ENCODE data around the gene ZNHIT1. TPM values are rescaled to one million over a fixed set of nuclear protein-coding genes. Genes with fewer than 3 reads are reported as not detected.

The ZNHIT1 gene
- 91.8 and 104 TPM in 2 replicates for total RNA-seq

DNA sequence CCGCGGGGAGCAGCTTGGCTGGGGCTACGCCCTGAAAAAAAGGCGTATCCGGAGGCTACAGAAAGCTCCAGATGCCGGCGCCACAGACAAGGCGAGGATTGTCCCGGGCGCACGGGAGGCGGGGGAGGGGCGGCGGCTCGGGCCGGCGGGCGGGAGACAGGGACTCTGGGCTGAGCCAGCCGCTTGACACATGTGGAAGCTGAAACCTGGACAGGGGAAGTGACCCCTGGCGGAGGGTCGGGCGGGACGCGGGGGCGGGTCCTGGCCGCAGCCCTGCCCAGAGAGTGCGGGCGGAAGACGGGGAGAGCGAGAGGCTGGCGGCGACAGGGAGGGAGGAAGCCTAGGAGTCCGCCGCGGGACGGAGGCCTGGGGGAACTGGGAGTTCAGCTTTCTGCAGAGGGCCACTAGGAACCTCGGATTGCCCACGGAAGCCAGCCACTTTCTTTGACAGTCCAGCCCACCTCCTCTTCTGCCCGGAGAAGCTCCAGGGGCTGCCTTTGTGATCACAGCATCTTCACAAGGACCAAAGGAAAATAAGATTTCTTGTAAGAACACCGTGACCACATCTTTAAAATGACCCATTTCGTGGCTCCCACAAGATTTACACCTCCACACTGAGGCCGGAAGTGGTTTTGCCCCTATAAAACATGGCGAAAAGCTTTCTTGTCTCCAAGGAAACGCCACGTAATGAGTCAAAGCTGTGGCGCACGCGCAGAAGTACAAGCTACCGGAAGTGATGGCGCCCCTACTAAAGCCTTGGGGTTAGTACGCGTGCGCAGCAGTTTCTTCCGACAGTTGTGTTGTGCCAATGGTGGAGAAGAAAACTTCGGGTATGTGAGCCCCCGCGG lies at the start of gene ZNHIT1, which contains the start of gene PLOD3:
Gene ZNHIT1, plus strand, starts transcription at position 778 of the 848 bp plus-strand sequence. Its CDS starts 31 bp downstream, at position 809.
Gene PLOD3, minus strand, starts transcription at position 194 of the 848 bp plus-strand sequence. CDS start 307 bp downstream, outside the sequence.

DNA sequence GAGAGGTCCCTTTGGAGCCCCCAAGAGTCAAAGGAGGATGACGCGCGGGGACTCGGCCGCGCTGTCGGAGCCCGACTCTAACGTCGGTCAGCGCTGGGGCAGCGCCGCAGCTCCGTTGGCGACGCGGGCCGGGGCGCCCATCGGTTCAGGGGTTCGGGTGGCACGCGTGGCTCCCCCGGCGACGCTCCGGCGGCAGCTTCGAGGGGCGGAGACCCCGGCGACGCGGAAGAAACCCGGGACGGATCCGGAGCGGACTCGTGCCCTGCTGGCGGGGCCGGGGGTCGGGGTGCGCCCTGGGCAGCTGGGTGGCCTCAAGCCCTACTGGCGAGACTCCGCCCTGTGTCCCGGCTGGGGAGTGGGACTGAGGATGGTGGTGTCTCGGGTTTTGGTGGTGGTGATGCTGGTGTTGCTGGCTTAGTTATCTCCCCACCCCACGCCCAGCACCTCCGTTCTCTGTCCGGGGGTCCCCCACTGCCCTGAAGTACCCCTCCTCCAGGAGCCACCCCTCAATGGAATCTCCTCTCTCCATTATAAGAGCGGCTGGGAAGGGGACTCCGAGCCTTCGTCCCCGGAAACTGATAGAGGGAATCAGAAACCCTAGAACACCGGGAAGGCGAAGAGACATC lies 37.7 kb upstream of the ZNHIT1 start, which contains the start of gene NAT16:
Gene NAT16, minus strand, starts transcription at position 164 of the 626 bp plus-strand sequence. CDS start 5,486 bp downstream, outside the sequence.

DNA sequence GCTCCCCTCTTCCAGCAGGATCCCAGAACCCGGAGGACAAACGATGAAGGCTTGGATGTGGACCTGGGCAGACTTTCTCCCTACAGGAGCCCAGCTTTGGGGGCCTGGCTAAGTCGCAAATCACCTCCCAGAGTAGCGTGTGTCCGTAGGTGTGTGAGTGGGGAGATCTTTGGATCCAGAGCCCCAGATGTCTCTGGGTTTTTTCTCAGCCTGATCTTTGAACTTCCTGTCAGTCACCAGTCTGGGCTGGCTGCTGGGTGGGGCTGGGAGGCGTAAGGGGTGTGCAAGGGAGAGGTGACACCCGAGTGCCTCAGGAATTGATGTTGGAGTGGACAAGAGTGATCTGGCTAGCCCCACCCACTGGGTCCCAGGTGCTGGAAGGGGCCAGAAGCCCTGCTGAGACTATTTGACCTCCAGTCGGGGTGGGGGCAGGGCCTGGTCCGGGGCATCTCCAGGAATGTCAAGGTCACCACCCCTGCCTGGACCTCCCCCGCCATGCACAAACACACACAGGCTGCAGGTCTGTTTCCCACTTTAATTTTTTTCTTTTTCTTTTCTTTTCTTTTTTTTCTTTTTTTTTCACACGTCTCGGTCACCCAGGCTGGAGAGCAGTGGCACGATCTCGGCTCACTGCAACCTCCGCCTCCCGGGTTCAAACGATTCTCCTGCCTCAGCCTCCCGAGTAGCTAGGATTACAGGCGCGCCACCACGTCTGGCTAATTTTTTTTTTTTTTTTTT lies 16.9 kb upstream of the ZNHIT1 start, which contains the start of gene MOGAT3:
Gene MOGAT3, minus strand, starts transcription at position 175 of the 738 bp plus-strand sequence. CDS start 182 bp downstream, outside the sequence.

DNA sequence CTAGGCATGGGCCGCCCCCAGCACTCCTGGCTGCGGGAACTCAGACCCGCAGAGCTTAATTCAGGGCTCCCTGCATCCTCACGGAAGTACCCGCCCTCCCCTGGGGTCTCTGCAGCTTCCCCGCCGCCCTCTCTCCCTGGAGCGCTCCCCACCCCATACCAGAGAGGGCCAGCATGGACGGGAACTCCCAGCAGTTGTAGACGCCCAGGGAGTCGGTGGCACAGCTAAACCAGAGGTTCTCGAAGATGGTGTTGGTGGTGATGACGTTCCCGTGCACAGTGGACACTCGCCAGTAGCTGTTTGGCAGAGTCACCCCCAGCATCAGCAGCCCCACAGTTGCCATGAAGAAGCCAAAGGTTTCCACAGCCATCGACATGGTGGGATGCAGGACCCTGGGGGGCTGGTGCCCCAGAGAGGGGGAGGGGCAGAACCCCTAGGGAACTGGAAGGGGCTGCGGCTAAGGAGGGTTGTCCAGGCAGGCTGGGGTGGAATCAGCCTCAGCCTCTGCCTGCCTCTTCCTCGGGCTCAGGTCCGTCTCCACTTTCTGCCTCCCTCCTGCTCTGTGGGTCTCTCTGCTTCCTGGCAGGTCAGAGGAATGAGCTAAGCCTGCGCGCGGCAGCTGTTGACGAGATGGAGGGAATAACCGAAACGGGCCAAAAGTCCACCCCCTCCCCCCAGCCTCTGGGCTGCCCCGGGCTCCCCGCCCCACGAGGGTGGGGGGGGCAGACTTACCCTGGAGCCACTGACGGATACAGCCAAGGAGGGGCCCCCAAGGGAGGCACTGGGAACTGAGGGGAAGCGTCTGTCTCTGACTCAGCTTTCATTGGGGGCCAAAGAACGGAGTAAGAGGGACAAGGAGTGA lies 19.5 kb downstream of the ZNHIT1 start, which contains the start of gene CLDN15:
Gene CLDN15, minus strand, starts transcription at position 597 of the 862 bp plus-strand sequence. Its CDS starts 221 bp downstream, at position 376.

DNA sequence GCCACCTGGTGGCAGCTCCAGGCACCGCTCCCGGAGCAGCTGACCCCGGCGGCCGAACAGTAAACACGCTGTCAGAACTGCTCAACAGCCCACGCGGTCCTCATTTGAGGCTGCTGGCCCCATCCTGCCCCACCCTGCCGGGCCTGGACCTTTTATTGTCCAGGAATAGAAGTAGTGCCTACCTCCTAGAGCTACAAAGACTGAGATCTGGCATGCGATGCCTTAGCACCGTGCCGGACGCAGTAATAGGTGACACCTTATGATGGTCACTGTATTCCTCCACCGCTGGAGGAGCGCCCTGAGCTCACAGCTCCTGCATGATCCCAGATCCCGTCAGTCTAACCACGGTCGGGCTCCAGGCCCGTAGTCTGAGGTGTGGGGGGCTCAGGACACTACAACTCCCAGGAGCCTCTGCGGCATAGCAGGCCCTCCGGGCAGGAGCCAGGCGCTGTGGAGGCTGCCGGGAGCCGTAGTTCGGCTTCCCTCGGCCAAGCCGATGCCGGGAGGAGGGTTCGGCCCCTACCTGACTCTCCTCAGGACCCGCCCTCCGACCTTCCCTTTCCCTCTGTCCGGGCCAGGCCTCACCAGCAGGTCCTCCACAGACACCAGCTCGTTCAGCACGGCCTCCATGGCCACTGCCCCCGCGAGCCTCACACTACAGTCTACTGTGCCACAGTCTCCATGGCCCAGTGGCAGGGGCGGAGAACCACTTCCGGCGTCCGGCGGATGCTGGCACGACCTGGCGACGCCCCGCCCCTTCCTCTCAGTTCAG lies 26.6 kb downstream of the ZNHIT1 start, which contains the start of gene FIS1:
Gene FIS1, minus strand, starts transcription at position 707 of the 772 bp plus-strand sequence. Its CDS starts 77 bp downstream, at position 630.

Other genes with a start within 250 kb of the ZNHIT1 start
- not detected in 2 replicates for gene MUC12, start 248.6 kb upstream of the ZNHIT1 start, total RNA-seq
- not detected in 2 replicates for gene MUC17, start 198.1 kb upstream of the ZNHIT1 start, total RNA-seq
- gene TRIM56, start 132.7 kb upstream of the ZNHIT1 start, total RNA-seq: 8.2 and 9.6 TPM in 2 replicates
- 126 and 446 TPM in 2 replicates for gene SERPINE1, start 91.1 kb upstream of the ZNHIT1 start, total RNA-seq
- 116 and 212 TPM in 2 replicates for gene AP1S1, start 63.7 kb upstream of the ZNHIT1 start, total RNA-seq
- 0.24 TPM in 1 of 2 replicates, not detected in the other for gene VGF, start 52.6 kb upstream of the ZNHIT1 start, total RNA-seq
- gene NAT16, start 37.9 kb upstream of the ZNHIT1 start, total RNA-seq: not detected in 2 replicates
- not detected in 2 replicates for gene MOGAT3, start 17.1 kb upstream of the ZNHIT1 start, total RNA-seq
- 24.7 and 37.4 TPM in 2 replicates for gene PLOD3, start 584 bp upstream of the ZNHIT1 start, total RNA-seq
- 1.4 and 1.7 TPM in 2 replicates for gene CLDN15, start 19.6 kb downstream of the ZNHIT1 start, total RNA-seq
- gene FIS1, start 26.9 kb downstream of the ZNHIT1 start, total RNA-seq: 174 and 207 TPM in 2 replicates
- 9.6 and 10.2 TPM in 2 replicates for gene IFT22, start 103.6 kb downstream of the ZNHIT1 start, total RNA-seq
- gene COL26A1, start 144.7 kb downstream of the ZNHIT1 start, total RNA-seq: not detected in 2 replicates

Measured in tracheal epithelial cell (primary cell).